WTC11 (cell line): Measurements from ENCODE around the gene MAST4. TPM values are rescaled to one million over a fixed set of nuclear protein-coding genes. Genes with fewer than 3 reads are reported as not detected.

Experiments
- ATAC-seq: fragments of 200-7000 bp; cut with Tn5 transposase; 2 replicates; pipeline ENCODE4 v1.10.0; 2021; ENCODE audit warnings: mild to moderate bottlenecking, moderate library complexity
- CTCF ChIA-PET: fragments of 300-600 bp; sonication (Branson Sonifier 250); formaldehyde crosslinking; loops from one replicate; lab custom pipeline; 2021; ENCODE audit warnings: antibody characterized with exemption; lab: Charles Lee
- POLR2A ChIA-PET: fragments of 350-600 bp; sonication (Branson Sonifier 250); formaldehyde crosslinking; loops from one replicate; lab custom pipeline; 2021; ENCODE audit warnings: antibody characterized with exemption; lab: Charles Lee
- DNase-seq: peaks from one replicate; pipeline ENCODE4 v3.0.0; 2021; ENCODE audit warnings: low spot score
- H3K27ac Mint-ChIP-seq: 2 replicates; pipeline ENCODE4 v1.8.0; 2021; ENCODE audit warnings: mixed read lengths
- H3K27me3 Mint-ChIP-seq: 2 replicates; pipeline ENCODE4 v1.8.0; 2021; ENCODE audit warnings: low read depth, mild to moderate bottlenecking, moderate library complexity, mixed read lengths
- H3K36me3 Mint-ChIP-seq: 2 replicates; pipeline ENCODE4 v1.8.0; 2021; ENCODE audit warnings: mixed read lengths
- H3K4me1 Mint-ChIP-seq: 2 replicates; pipeline ENCODE4 v1.8.0; 2022; ENCODE audit warnings: mixed read lengths
- H3K4me3 Mint-ChIP-seq: 2 replicates; pipeline ENCODE4 v1.8.0; 2021; ENCODE audit warnings: mild to moderate bottlenecking, moderate library complexity, mixed read lengths
- H3K9me3 Mint-ChIP-seq: 2 replicates; pipeline ENCODE4 v1.8.0; 2021; ENCODE audit warnings: mixed read lengths
- ETV6 ChIP-seq: sonication (generic); formaldehyde crosslinking; IDR thresholded peaks from 2 replicates; pipeline ENCODE4 v1.8.1; 2022; ENCODE audit warnings: mild to moderate bottlenecking, missing genetic modification reagents
- FOXJ3 ChIP-seq: sonication (generic); formaldehyde crosslinking; IDR thresholded peaks from 2 replicates; pipeline ENCODE4 v1.9.0; 2021; ENCODE audit warnings: missing genetic modification reagents, mild to moderate bottlenecking, borderline replicate concordance
- GTF2I ChIP-seq: fragments of 250-450 bp; sonication (Bioruptor Pico); conservative IDR thresholded peaks from 2 replicates; pipeline ENCODE4 v1.4.0; 2021; ENCODE audit warnings: mild to moderate bottlenecking
- IRF2 ChIP-seq: sonication (generic); formaldehyde crosslinking; IDR thresholded peaks from 2 replicates; pipeline ENCODE4 v1.8.0; 2022; ENCODE audit warnings: low read depth, missing genetic modification reagents, borderline replicate concordance
- JAZF1 ChIP-seq: fragments of 250-450 bp; sonication (Bioruptor Pico); IDR thresholded peaks from 2 replicates; pipeline ENCODE4 v1.9.0; 2021; ENCODE audit warnings: moderate library complexity, mild to moderate bottlenecking, inconsistent platforms
- NR2C2 ChIP-seq: sonication (generic); formaldehyde crosslinking; IDR thresholded peaks from 2 replicates; pipeline ENCODE4 v1.8.0; 2022; ENCODE audit warnings: mild to moderate bottlenecking, missing genetic modification reagents
- TEAD1 ChIP-seq: sonication (generic); formaldehyde crosslinking; IDR thresholded peaks from 2 replicates; pipeline ENCODE4 v1.8.0; 2022; ENCODE audit warnings: mild to moderate bottlenecking, missing genetic modification reagents
- TP53 ChIP-seq: sonication (generic); formaldehyde crosslinking; IDR thresholded peaks from 2 replicates; pipeline ENCODE4 v1.8.1; 2023; ENCODE audit warnings: mild to moderate bottlenecking, missing genetic modification reagents
- ZBTB21 ChIP-seq: sonication (generic); formaldehyde crosslinking; IDR thresholded peaks from 2 replicates; pipeline ENCODE4 v1.8.1; 2023; ENCODE audit warnings: mild to moderate bottlenecking, missing genetic modification reagents, borderline replicate concordance
- ZNF121 ChIP-seq: sonication (generic); formaldehyde crosslinking; IDR thresholded peaks from 2 replicates; pipeline ENCODE4 v1.8.0; 2023; ENCODE audit warnings: missing genetic modification reagents
- ZNF219 ChIP-seq: sonication (generic); formaldehyde crosslinking; IDR thresholded peaks from 2 replicates; pipeline ENCODE4 v1.8.0; 2023; ENCODE audit warnings: missing genetic modification reagents, mild to moderate bottlenecking, borderline replicate concordance
- total RNA-seq: library from RNA; stranded (reverse); gene quantifications from 3 replicates; pipeline ENCODE4 v1.2.3, GENCODE V29; 2021
- TF ChIP-seq, protein P1 (sequence below): sonication (generic); formaldehyde crosslinking; IDR thresholded peaks from 2 replicates; pipeline ENCODE4 v1.8.0; 2022; ENCODE audit warnings: missing genetic modification reagents
- TF ChIP-seq, protein P2 (sequence below): sonication (generic); formaldehyde crosslinking; IDR thresholded peaks from 2 replicates; pipeline ENCODE4 v1.8.0; 2022; ENCODE audit warnings: mild to moderate bottlenecking, missing genetic modification reagents
- TF ChIP-seq, protein P3 (sequence below): sonication (generic); formaldehyde crosslinking; IDR thresholded peaks from 2 replicates; pipeline ENCODE4 v1.8.1; 2022; ENCODE audit warnings: low read depth, mild to moderate bottlenecking, moderate library complexity, missing genetic modification reagents, borderline replicate concordance
- TF ChIP-seq, protein P4 (sequence below): sonication (generic); formaldehyde crosslinking; IDR thresholded peaks from 2 replicates; pipeline ENCODE4 v1.8.0; 2023; ENCODE audit warnings: mild to moderate bottlenecking, missing genetic modification reagents
- TF ChIP-seq, protein P5 (sequence below): sonication (generic); formaldehyde crosslinking; IDR thresholded peaks from 2 replicates; pipeline ENCODE4 v1.8.0; 2022; ENCODE audit warnings: mild to moderate bottlenecking, missing genetic modification reagents

Gene MAST4
- total RNA-seq, 1 experiment from 2014 or later = 8.0 TPM

DNA sequence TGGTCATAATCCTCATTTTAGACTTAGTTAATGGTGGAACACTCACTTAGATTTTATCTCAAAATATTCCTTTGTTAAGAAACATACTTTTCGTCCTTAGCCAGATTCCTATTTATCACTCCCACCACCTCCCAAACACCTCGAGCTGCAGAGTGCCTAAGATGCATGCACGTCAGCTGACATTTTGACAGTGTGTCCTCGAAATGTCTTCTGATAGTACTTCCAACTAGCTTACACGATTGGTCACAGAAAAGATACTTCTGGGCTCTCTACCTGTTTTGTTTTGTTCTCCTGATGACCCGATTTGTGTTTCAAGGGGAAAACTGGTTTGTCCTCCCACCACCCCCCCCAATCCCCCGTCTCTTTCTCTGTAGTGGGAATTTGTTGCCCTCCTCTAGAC, 230.1 kb downstream of the MAST4 start:
- Mint-ChIP-seq H3K4me3 (no peak overlapping the region; the same call in 1 of the 2 replicates), H3K27me3 (peaks cover 4% of the 10 kb centered on the region)
- DNase-seq = no peak
- POLR2A ChIA-PET = no interaction called here
- TF ChIP-seq ZBTB21 (CRISPR knock-in tag) (no peak), ZNF121 (CRISPR knock-in tag) (no peak), ETV6 (CRISPR knock-in tag) (no peak), ZNF219 (CRISPR knock-in tag) (no peak), JAZF1 (no peak), IRF2 (no peak), FOXJ3 (CRISPR knock-in tag) (no peak), GTF2I (CRISPR knock-in tag) (no peak), TP53 (CRISPR knock-in tag) (no peak), NR2C2 (CRISPR knock-in tag) (no peak), TEAD1 (CRISPR knock-in tag) (no peak)
- TF ChIP-seq, protein P1, sequence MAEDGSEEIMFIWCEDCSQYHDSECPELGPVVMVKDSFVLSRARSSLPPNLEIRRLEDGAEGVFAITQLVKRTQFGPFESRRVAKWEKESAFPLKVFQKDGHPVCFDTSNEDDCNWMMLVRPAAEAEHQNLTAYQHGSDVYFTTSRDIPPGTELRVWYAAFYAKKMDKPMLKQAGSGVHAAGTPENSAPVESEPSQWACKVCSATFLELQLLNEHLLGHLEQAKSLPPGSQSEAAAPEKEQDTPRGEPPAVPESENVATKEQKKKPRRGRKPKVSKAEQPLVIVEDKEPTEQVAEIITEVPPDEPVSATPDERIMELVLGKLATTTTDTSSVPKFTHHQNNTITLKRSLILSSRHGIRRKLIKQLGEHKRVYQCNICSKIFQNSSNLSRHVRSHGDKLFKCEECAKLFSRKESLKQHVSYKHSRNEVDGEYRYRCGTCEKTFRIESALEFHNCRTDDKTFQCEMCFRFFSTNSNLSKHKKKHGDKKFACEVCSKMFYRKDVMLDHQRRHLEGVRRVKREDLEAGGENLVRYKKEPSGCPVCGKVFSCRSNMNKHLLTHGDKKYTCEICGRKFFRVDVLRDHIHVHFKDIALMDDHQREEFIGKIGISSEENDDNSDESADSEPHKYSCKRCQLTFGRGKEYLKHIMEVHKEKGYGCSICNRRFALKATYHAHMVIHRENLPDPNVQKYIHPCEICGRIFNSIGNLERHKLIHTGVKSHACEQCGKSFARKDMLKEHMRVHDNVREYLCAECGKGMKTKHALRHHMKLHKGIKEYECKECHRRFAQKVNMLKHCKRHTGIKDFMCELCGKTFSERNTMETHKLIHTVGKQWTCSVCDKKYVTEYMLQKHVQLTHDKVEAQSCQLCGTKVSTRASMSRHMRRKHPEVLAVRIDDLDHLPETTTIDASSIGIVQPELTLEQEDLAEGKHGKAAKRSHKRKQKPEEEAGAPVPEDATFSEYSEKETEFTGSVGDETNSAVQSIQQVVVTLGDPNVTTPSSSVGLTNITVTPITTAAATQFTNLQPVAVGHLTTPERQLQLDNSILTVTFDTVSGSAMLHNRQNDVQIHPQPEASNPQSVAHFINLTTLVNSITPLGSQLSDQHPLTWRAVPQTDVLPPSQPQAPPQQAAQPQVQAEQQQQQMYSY (CRISPR knock-in tag) = no peak
- TF ChIP-seq, protein P2, sequence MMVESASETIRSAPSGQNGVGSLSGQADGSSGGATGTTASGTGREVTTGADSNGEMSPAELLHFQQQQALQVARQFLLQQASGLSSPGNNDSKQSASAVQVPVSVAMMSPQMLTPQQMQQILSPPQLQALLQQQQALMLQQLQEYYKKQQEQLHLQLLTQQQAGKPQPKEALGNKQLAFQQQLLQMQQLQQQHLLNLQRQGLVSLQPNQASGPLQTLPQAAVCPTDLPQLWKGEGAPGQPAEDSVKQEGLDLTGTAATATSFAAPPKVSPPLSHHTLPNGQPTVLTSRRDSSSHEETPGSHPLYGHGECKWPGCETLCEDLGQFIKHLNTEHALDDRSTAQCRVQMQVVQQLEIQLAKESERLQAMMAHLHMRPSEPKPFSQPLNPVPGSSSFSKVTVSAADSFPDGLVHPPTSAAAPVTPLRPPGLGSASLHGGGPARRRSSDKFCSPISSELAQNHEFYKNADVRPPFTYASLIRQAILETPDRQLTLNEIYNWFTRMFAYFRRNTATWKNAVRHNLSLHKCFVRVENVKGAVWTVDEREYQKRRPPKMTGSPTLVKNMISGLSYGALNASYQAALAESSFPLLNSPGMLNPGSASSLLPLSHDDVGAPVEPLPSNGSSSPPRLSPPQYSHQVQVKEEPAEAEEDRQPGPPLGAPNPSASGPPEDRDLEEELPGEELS = no peak
- TF ChIP-seq, protein P3, sequence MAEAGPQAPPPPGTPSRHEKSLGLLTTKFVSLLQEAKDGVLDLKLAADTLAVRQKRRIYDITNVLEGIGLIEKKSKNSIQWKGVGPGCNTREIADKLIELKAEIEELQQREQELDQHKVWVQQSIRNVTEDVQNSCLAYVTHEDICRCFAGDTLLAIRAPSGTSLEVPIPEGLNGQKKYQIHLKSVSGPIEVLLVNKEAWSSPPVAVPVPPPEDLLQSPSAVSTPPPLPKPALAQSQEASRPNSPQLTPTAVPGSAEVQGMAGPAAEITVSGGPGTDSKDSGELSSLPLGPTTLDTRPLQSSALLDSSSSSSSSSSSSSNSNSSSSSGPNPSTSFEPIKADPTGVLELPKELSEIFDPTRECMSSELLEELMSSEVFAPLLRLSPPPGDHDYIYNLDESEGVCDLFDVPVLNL (CRISPR knock-in tag) = no peak
- TF ChIP-seq, protein P4, sequence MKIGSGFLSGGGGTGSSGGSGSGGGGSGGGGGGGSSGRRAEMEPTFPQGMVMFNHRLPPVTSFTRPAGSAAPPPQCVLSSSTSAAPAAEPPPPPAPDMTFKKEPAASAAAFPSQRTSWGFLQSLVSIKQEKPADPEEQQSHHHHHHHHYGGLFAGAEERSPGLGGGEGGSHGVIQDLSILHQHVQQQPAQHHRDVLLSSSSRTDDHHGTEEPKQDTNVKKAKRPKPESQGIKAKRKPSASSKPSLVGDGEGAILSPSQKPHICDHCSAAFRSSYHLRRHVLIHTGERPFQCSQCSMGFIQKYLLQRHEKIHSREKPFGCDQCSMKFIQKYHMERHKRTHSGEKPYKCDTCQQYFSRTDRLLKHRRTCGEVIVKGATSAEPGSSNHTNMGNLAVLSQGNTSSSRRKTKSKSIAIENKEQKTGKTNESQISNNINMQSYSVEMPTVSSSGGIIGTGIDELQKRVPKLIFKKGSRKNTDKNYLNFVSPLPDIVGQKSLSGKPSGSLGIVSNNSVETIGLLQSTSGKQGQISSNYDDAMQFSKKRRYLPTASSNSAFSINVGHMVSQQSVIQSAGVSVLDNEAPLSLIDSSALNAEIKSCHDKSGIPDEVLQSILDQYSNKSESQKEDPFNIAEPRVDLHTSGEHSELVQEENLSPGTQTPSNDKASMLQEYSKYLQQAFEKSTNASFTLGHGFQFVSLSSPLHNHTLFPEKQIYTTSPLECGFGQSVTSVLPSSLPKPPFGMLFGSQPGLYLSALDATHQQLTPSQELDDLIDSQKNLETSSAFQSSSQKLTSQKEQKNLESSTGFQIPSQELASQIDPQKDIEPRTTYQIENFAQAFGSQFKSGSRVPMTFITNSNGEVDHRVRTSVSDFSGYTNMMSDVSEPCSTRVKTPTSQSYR (CRISPR knock-in tag) = no peak
- TF ChIP-seq, protein P5, sequence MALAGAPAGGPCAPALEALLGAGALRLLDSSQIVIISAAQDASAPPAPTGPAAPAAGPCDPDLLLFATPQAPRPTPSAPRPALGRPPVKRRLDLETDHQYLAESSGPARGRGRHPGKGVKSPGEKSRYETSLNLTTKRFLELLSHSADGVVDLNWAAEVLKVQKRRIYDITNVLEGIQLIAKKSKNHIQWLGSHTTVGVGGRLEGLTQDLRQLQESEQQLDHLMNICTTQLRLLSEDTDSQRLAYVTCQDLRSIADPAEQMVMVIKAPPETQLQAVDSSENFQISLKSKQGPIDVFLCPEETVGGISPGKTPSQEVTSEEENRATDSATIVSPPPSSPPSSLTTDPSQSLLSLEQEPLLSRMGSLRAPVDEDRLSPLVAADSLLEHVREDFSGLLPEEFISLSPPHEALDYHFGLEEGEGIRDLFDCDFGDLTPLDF = no peak
- TF ChIP-seq, all 79 proteins: peak for 0
- H3K36me3 Mint-ChIP-seq = no peaks in the 10 kb centered on the region
- H3K4me1 Mint-ChIP-seq = peaks cover 50% of the 10 kb centered on the region
- H3K27ac Mint-ChIP-seq = peak overlapping the region; percentile 26; the same call in 1 of the 2 replicates
- CTCF ChIA-PET = no interaction called here
- ATAC-seq = no peak
- no peaks in the 10 kb centered on the region for H3K9me3 Mint-ChIP-seq
